Motor neuron (in vitro differentiated cells): Measurements from ENCODE around the gene CNKSR1. TPM values are rescaled to one million over a fixed set of nuclear protein-coding genes. Genes with fewer than 3 reads are reported as not detected.

ENCODE experiments used
- ATAC-seq, 8 experiments: fragments of 200-7000 bp; cut with Tn5 transposase; replicated peaks in 6 of 8; 2 replicates each; pipeline ENCODE4 v1.8.0; 2021; ENCODE audit warnings: mild to moderate bottlenecking in 8 of 8, moderate library complexity in 8 of 8
- H3K27ac ChIP-seq, 2 donors: fragments of 250-450 bp; sonication (Bioruptor Pico); 2 replicates each; pipeline ENCODE4 v1.9.0; 2021; ENCODE audit warnings: antibody characterized with exemption in 2 of 2, mild to moderate bottlenecking in 2 of 2, moderate library complexity in 1 of 2
- H3K4me1 ChIP-seq, 2 donors: fragments of 250-450 bp; sonication (Bioruptor Pico); replicated peaks in 1 of 2; 2 replicates each; pipeline ENCODE4 v1.6.1; 2021; ENCODE audit warnings: antibody characterized with exemption in 2 of 2, mild to moderate bottlenecking in 2 of 2, moderate library complexity in 1 of 2
- H3K4me3 ChIP-seq, 5 donors: fragments of 250-450 bp; sonication (Bioruptor Pico); 2 replicates each; pipeline ENCODE4 v1.9.0; 2021; ENCODE audit warnings: antibody characterized with exemption in 5 of 5, mild to moderate bottlenecking in 5 of 5, moderate library complexity in 4 of 5
- WGBS, 10 experiments: fragments of 450-650 bp; shearing (Covaris generic); methylation state at CpG; one replicate each; pipeline ENCODE4 v1.0.0; 2022; 5-methylcytosine and 5-hydroxymethylcytosine counted together
- in situ Hi-C, 9 experiments: fragments of 400-800 bp; cut with MboI; loops; one replicate each; pipeline ENCODE4 v1.15.0; 2021; ENCODE audit warnings: low sequenced_read_pairs in 9 of 9, low pct_unique_long_range_greater_than_20kb in 2 of 9; ENCODE audit not compliant: unreplicated experiment in 9 of 9
- total RNA-seq, 8 experiments: library from RNA; unstranded; fragments of 300-600 nt; gene quantifications; 2 replicates each; pipeline versions ENCODE4 v1.2.3 to v1.2.4, GENCODE V29; 2022

Gene CNKSR1
- total RNA-seq = 1 to 10 TPM in 5 of 8 experiments, under 1 TPM in 3; 0.24 to 5.2 (median 2.1) TPM

GRCh38 chr1:26177182-26177684 lies at the start of gene CNKSR1:
Gene CNKSR1 (plus strand): TSS chr1:26177491. CDS start chr1:26177548, 57 bp downstream.
- no peak within 1 kb of the TSS for H3K27ac ChIP-seq
- no peak within 1 kb of the TSS for H3K4me3 ChIP-seq
- WGBS, 10 experiments = 40 to 87% (median 50%) methylated on average over 2 to 8 of the region's 21 CpGs; no CpG with 5 or more reads in 5 of the 10 experiments
- ATAC-seq = peak in 2 of 8 experiments; percentile 14 to 29
- H3K4me1 ChIP-seq = no peaks in the 10 kb centered on the region
- in situ Hi-C loops = no loop called here

GRCh38 chr1:26129778-26130177 lies 47.5 kb upstream of the CNKSR1 start:
- 67 to 100% (median 89%) methylated on average over 2 to 4 of the region's 4 CpGs for WGBS, 10 experiments
- in situ Hi-C loops = no loop called here

GRCh38 chr1:26130695-26131094 lies 46.6 kb upstream of the CNKSR1 start:
- in situ Hi-C loops = no loop called here
- 0 to 100% (median 73%) methylated on average over 1 of the region's 1 CpG; no CpG with 5 or more reads in 6 of the 10 experiments for WGBS, 10 experiments
- no peak for ATAC-seq
- Histone ChIP-seq H3K27ac (no peak overlapping the region), H3K4me3 (no peak overlapping the region), H3K4me1 (peaks cover 0 to 9% of the 10 kb centered on the region in 2 donors)

More at GRCh38 chr1:26129778-26130177, 47.5 kb upstream of the CNKSR1 start:
- ATAC-seq = no peak
- no peak overlapping the region for H3K27ac ChIP-seq
- H3K4me1 ChIP-seq = peaks cover 0 to 9% of the 10 kb centered on the region in 2 donors
- H3K4me3 ChIP-seq = no peak overlapping the region

DNA sequence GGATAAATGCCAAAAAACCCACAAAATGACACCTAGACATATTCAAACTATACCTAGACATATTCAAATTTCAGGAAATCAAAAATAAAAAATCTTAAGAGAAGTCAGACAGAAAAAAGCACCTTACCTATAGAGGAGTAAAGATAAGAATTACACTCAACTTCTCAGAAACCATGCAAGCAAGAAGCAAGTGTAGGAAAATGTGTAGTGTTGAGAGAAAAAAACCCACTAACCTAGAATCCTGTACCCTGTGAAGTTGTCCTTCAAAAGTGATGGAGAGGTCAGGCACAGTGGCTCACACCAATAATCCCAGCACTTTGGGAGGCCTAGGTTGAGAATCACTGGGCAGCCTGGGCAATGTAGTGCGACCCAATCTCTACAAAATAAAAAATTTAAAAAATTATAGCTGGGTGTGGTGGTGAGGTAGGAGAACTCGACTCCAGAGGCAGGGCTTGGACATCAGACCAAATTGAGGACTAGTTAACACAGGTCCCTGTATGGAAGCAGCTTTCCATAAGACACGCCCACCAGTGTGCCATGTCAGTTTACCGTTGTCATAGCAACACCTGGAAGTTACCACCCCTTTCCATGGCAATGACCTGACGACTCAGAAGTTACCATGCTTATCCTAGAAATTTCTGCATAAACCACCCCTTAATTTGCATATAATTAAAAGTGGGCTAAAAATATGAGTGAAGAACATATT lies 45.0 kb upstream of the CNKSR1 start:
- in situ Hi-C loops = no loop called here
- Histone ChIP-seq H3K27ac (no peak overlapping the region), H3K4me1 (peaks cover 0 to 5% of the 10 kb centered on the region in 2 donors), H3K4me3 (no peak overlapping the region)
- WGBS, 10 experiments = 10 to 85% (median 62%) methylated on average over 1 to 5 of the region's 5 CpGs; no CpG with 5 or more reads in 1 of the 10 experiments
- peak in 3 of 8 experiments; percentile 94 to 95 (median 95) for ATAC-seq

GRCh38 chr1:26132834-26133167 lies 44.5 kb upstream of the CNKSR1 start:
- Histone ChIP-seq H3K27ac (no peak overlapping the region), H3K4me3 (no peak overlapping the region), H3K4me1 (peaks cover 0 to 3% of the 10 kb centered on the region in 2 donors)
- in situ Hi-C loops = no loop called here
- 31 to 100% (median 100%) methylated on average over 1 to 2 of the region's 2 CpGs; no CpG with 5 or more reads in 3 of the 10 experiments for WGBS, 10 experiments
- ATAC-seq = no peak

GRCh38 chr1:26134466-26134865 lies 42.8 kb upstream of the CNKSR1 start:
- Histone ChIP-seq H3K4me1 (peaks cover 0 to 3% of the 10 kb centered on the region in 2 donors), H3K4me3 (no peak overlapping the region), H3K27ac (no peak overlapping the region)
- no peak for ATAC-seq
- 20 to 89% (median 76%) methylated on average over 1 to 3 of the region's 3 CpGs; no CpG with 5 or more reads in 2 of the 10 experiments for WGBS, 10 experiments
- in situ Hi-C loops = no loop called here

- Histone ChIP-seq H3K4me3 (no peak overlapping the region), H3K4me1 (no peaks in the 10 kb centered on the region), H3K27ac (no peak overlapping the region)
- in situ Hi-C loops = no loop called here
- 25 to 89% (median 75%) methylated on average over 1 to 3 of the region's 3 CpGs; no CpG with 5 or more reads in 1 of the 10 experiments for WGBS, 10 experiments
- no peak for ATAC-seq
Measured at GRCh38 chr1:26138974-26139558, 38.2 kb upstream of the CNKSR1 start.

- no peak overlapping the region for H3K4me3 ChIP-seq
- no peak overlapping the region for H3K27ac ChIP-seq
- H3K4me1 ChIP-seq = peaks cover 0 to 2% of the 10 kb centered on the region in 2 donors
- WGBS, 10 experiments = 80 to 100% (median 94%) methylated on average over 1 to 8 of the region's 8 CpGs; no CpG with 5 or more reads in 1 of the 10 experiments
- no peak for ATAC-seq
- in situ Hi-C loops = no loop called here
Measured at GRCh38 chr1:26142159-26142558, 35.1 kb upstream of the CNKSR1 start.

GRCh38 chr1:26145041-26145959 lies 32.0 kb upstream of the CNKSR1 start:
- no peak overlapping the region for H3K27ac ChIP-seq
- ATAC-seq = peak; percentile 88 to 100 (median 94)
- no peak overlapping the region for H3K4me3 ChIP-seq
- in situ Hi-C loops = no loop called here
- H3K4me1 ChIP-seq = peaks cover 0 to 2% of the 10 kb centered on the region in 2 donors
- 0 to 54% (median 8%) methylated on average over 4 to 18 of the region's 19 CpGs; no CpG with 5 or more reads in 3 of the 10 experiments for WGBS, 10 experiments

GRCh38 chr1:26145960-26146294 lies 31.4 kb upstream of the CNKSR1 start:
- WGBS, 10 experiments = 0 to 100% (median 52%) methylated on average over 1 to 6 of the region's 6 CpGs; no CpG with 5 or more reads in 4 of the 10 experiments
- peak in 2 of 8 experiments; percentile 12 to 14 for ATAC-seq
- Histone ChIP-seq H3K4me3 (no peak overlapping the region), H3K4me1 (peaks cover 0 to 2% of the 10 kb centered on the region in 2 donors), H3K27ac (no peak overlapping the region)
- in situ Hi-C loops = no loop called here

- no peak for ATAC-seq
- no peak overlapping the region for H3K27ac ChIP-seq
- peaks cover 0 to 2% of the 10 kb centered on the region in 2 donors for H3K4me1 ChIP-seq
- in situ Hi-C loops = no loop called here
- no peak overlapping the region for H3K4me3 ChIP-seq
Measured at GRCh38 chr1:26148887-26149286, 28.4 kb upstream of the CNKSR1 start.

DNA sequence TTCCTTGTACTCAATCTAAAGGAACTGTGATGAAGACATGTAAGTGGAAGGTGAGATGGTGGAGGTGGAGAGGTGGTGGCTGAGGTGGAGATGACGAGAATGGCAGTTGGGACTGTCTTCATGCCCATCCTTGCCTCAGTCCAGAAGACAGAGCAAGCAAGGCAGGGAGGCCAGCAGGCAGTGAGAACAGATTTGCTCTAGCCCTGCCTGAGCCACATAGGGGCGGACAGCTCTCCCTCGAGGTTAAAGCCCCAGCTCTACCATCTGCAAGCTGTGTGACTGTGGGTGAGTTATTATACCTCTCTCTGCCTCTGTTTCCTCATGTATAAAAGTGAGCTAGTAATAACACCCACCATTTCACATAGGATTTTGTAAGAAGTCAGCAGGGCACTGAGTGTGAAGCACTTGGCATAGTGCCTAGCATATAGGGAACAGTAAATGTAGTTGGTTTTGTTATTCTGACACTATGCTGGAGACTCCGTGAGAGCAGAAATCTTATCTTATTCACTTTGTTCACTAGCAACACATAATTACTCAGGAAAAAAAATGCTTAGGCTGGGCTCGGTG lies 23.2 kb upstream of the CNKSR1 start:
- Histone ChIP-seq H3K4me1 (peaks cover 28 to 39% of the 10 kb centered on the region in 2 donors), H3K27ac (no peak overlapping the region), H3K4me3 (no peak overlapping the region)
- in situ Hi-C loops = loop anchor here in 2 of 9 experiments (10.0 kb wide), 1 partner anchor 49 kb away; no protein-coding TSS in a partner anchor
- WGBS, 10 experiments = 38 to 90% (median 72%) methylated on average over 2 to 5 of the region's 5 CpGs; no CpG with 5 or more reads in 1 of the 10 experiments
- ATAC-seq = no peak
